IPS DF 4.7 (cell line): ENCODE results near the gene TANK.
"Not testable (repeated sequence)": the region's sequence is repeated elsewhere in the genome, so short reads cannot be mapped to it uniquely, and the experiment has no call there.

Experiments used
- DNase-seq: peaks from one replicate; pipeline ENCODE4 v3.0.0-alpha.2; 2013; ENCODE audit warnings: low spot score; ENCODE audit errors: extremely low read depth

TANK gene

DNA sequence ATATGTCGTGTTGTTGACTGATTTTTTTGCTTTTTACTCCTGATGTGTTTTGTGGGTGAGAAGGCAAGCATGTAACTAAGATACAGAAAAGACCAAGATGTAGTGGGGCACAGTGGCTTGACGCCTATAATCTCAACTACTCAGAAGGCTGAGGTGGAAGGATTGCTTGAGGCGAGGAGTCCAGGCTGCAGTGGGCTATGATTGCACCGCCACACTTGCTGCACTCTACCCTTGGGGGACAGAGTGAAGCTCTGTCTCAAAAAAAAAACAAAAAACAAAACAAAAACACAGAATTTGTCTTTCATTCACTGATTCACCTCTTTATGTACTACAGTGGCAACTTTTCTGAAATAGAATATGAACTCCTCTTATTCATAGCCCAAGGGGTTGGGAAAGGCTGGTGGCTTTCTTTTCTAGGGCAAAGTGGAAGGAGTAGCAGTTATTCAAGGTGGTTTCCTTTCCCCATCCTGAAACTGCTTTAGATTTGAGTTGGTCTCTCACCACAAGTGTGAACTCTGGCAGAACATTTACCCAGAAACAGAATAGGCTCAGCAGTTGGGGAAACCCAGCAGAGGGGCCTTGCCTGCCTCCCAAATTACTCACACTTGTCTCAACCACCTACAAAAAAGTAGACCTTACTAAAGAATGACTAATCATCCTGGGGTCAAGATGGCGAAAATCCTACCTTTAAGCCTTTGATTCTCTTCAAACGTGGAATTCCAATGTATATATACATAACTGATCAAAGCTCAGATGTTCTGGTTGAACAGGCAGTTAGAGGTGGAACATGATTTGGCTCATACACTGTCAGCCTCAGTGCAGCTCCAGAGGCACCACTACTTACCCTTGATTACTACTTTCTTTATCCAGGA lies 6.5 kb downstream of the TANK start:
- no peak for DNase-seq

DNA sequence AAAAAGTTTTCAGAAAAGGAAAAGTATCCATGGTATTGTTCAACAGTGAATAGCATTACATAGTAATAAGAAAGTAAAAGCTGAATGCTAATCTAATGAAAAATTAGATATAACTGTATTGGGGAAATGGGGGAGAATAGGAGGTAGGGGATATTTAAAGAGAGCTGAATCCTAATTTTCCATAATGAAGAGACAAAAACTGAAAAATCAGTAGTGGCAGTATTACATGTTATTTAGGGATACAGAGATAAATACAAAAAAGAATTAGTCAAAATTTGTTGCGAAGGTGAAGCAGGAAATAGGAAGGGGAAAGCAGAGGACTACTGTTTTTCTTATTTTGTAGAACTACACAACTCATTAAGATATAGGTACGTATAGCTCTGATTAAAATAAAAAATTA lies 9.1 kb downstream of the TANK start:
- no peak for DNase-seq

DNA sequence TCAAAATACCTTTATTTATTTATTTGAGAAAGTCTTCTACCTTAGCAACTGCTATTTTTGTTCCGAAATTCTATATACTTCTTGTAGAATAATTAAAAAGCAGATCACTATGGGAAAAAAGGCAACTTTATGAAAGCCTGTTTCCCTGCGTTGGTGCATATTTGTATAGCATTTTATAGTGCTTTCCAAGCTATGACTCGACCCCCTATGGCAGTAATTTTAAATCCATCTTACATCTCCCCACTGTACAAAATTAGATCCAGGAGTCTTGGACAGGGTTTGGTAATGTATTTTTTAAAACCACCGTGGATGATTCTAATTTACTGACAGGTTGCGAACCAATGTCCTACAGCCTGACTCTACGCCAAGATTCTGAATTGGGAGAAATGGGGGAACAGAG lies 10.1 kb downstream of the TANK start:
- no peak for DNase-seq

DNA sequence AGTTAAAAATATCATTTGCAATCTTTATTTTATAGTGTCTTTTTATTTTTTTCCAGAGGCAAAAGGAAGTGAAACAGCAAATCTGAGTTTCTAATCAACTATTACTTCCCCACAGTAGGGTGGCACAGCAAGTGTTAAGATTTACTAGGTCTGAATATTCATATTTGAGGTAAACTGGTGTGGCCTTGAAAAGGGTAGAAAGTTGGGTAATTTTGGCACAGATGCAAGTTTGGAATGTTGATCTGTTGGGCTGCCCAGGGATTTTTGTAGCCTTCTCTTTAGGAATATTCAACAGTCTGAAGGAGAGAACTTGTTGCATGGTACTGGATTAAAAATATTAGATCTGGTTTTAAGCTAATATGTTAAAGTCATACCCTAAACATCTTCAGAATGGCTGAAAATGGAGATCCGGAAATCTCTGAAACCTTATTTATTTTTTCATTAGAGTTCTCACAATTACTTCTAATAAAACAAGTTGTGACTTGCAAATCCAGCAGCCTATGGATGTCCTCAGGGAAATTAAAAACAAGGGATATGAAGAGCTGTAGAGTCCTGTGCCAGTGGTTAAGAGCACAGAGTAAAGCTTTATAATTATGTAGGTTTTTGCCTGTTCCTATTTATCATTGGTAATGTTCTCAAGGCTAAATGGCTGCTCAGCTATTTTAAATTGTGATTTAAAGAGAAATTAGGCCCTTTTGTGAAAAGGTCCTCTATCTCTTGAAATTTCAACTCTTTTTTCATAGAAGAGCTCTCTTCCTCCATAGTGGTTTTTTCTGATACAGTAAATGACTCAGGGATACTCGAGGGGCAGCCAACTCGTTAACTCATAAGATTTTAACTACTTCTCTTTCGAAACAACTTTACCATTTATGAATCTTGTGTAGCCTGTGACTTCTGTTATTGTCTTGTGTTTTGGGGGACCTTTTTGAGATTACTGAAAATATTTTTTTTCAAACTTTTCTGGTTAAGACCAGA lies 11.0 kb downstream of the TANK start:
- no peak for DNase-seq

DNA sequence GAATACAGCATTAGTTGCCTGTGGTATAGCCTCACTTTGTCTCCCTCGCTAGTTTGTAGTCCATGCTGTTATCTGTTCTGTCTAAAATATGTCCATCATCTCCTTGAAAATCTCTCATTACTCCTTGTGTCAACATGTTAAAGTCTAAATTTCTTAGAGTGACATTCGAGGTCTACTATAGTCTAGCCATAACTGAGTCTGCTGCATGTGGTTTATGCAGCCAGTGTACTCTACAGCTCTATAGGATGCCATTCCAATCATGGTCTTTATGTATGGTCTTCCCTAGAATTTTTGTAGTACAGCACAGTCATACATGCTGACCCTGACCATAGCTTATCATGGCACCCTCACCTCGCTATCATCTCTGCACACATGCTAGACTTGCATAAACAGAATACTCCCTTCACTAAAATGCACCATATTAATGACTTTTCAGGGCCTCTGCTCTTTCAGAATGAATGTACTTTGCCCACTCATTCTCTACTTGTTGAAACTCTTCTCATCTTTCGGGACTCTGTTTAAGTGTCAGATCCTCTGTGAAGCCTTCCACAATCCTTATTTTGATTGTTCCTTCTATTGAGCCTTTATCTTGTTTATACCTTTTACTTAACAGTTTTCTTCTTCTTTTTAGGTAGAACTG lies 12.8 kb downstream of the TANK start:
- DNase-seq, result no peak

DNA sequence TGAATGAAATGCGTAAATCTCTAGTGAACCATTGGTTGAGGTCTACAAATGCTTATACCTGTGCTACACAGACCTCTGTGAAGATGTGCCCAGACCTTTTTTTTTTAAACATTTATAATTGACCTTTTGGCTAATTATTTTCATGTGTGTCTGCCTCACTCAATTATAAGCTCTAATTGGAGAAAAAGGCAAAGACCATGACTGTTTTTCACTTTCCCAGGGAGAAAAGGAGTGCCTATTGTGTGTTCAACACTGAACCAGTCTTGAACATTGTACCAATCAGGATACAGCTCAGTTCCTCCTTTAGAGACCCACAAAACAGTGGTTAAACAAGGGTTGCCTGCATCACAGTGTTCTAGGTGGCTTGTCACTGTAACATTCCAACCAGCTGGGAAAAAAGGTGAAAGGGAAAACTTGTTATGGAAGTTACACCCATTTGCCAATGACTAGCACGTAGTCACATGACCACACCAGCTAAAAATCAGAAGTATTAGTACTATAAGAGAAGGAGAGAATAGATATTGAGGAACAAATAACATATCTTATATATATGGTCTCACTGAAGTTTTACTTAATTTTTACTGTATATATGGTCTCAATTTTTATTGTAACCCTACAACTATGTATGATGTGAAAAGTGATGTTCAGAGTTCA lies 13.4 kb downstream of the TANK start:
- DNase-seq, result no peak

DNA sequence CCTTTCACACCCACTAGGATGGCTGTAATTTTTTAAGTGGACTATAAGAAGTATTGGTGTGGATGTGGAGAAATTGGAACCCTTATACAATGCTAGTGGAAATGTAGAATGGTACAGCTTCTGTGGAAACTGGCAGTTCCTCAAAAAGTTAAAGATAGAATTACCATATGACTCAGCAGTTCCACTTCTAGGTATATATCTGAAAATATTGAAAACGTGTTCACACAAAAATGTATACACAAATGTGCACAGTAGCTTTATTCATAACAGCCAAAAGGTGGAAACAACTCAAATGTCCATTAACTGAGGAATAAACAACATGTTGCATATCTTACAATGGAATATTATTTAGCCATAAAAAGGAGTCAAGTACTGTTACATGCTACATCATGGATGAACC lies 17.7 kb downstream of the TANK start:
- DNase-seq, result no peak

DNA sequence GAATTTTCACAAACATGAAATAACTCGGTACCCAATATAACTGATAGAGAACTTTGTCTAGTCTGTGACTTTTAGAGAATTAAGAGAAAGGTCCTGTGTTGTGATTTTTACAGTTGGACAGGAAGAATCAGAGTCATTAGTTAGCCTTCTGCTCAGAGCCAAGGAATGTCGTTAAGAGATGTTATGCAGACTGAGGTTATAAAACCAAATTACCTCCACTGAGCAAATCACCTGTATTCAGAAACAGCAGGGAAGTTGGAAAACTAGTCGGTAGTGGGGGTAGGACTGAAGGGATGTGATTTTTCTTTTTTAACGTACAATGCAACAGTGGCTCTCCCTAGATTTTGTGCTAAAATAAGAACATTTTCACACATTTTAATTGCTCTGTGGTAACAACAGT lies 18.5 kb downstream of the TANK start:
- DNase-seq, result no peak

DNA sequence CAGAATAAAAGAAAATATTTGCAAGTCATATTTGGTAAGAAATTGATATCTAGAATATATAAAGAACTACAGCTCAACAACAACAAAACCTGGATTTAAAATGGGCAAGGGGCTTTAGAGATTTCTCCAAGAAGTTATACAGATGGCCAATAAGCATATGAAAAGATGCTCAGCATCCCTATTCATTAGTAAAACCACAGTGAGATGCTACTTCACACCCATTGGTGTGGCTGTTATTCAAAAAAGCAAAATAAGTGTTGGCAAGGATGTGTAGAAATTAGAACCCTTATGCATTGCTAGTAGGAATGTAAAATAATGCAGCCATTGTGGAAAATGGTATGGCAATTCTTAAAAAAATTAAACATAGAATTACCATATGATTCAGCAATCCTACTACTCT lies 29.8 kb downstream of the TANK start:
- DNase-seq, result no peak

DNA sequence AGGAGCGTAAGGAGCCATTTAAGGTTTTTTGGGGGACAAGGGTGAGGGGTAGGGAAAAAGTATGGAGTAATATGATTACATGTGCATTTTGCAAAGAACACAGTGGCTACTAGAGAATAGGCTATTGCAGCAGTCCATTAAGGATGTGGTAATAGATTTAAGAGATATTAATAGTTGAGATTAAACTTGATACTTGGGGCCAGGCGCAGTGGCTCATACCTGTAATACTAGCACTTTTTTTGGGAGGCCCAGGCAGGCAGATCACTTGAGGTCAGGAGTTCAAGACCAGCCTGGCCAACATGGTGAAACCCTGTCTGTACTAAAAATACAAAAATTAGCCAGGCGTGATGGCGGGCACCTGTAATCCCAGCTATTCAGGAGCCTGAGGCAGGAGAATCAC lies 35.4 kb downstream of the TANK start:
- DNase-seq, result not testable (repeated sequence)

DNA sequence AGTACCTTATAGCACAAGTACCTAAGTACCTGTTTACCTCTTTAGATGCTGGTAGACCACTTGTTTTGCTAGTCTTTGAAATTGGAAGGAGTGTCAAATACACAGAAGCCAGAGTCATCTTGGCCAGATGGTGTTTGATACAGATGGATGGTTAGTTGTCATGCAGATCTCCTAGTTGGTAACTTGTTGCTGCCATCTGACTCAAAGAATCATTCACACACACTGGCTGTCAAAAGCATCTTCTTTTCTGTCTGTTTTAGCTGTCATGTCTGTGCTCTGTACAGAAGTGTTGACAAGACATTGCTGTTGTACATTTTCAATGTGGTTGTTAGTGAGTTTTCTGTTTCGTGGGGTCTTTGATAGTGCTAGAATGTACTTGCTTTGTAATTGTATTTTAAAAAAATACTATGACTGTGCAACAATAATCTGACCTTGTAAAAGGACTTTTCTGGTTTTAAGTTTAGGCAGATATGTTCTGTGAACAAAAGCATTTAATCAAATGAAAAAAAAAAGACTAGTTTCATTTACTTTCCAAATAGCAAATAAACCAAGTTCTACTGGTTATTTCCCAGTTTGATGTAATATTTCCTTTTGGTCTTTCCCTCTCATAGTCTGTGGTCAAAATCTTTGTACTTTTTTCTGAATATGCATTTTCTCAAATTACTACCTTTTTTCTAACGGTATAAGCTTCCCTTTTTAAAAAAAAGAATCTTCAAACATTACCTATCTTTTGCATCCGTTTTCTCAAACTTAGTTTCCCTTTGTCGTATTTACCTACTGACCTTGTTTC lies 39.9 kb downstream of the TANK start:
- no peak for DNase-seq

DNA sequence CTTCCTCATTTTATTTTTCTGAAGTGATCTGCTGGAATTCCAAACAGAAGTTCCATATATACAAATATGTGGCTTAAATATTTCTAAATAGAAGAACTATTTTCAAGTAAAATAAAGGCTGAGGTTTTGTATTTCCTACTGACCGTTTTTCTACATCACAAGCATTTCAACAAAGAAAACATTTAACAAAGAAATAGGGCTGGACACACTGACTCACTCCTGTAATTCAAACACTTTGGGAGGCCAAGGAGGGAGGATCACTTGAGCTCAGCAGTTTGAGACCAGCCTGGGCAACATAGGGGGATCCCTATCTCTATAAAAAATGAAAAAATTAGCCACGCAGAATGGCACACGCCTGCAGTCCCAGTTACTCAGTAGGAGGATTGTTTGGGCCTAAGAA lies 44.6 kb downstream of the TANK start:
- no peak for DNase-seq

DNA sequence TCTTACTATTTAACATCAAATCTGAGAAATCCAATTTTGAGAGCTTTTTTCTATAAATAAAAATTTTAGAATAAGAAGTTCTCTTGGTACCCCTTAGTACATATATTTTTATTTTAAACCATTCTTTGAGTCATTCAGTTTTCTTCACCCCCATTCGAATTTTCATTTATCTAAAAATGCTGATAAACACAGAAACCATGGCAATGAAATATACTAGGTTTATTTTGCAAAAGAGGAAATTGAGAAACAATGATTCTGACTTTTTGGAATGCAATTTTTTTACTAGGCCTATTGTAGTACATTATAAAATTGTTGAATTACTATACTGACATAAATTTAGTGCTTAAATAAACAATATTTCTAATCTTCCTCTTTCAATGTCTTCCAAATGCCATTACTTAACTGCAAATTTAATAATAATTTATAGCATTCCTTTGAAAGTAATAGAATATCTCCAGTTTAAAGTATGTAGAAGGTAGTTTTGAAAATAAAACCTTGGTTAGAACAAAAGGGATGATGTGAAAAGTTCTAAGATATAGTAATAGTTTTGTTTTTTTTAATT lies 46.3 kb downstream of the TANK start:
- no peak for DNase-seq

DNA sequence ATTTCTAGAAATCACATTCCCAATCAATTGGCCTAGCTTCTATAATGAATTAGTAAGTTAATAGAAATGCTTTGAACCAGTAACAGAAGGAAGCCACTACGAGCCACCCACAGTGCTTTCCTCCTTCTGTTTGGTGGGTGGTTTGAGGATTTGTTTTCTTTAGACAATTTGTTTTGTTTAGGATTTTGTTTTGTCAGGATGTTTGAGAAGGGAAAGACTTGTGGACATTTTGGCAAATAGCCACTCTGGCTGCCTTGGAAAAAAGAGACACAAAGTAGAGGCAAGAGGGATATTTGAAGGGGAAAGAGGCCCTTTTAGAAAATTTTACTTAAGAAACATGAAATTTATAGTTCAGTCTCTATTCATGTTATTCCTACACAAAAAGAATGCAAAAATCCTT lies 47.7 kb downstream of the TANK start:
- DNase-seq, result no peak

DNA sequence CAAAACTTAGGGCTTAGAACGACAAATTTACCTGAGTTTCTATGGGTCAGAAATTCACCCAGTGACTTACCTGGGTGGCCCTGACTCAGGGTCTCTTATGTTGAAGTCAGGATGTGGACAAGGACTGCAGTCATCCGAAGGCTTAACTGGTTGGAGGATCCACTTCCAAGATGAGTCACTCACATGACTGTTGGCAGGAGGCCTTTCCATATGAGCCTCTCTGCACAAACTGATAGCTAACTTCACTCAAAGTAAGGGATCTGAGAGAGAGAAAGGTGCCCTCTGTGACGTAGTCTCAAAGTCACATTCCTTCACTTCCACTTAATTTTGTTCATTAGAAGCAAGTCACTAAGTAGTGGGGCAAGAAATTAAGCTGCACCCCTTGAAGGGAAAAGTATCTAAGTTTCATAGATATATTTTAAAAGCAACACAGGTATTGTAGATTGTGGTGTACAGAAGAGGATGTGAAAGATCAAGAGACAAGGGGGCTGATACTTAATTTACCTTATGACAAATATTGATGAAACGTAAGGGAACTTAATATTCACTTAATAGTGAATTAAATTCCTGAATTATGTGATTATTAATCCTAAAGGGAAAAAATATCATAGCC lies 48.4 kb downstream of the TANK start:
- DNase-seq, result no peak

DNA sequence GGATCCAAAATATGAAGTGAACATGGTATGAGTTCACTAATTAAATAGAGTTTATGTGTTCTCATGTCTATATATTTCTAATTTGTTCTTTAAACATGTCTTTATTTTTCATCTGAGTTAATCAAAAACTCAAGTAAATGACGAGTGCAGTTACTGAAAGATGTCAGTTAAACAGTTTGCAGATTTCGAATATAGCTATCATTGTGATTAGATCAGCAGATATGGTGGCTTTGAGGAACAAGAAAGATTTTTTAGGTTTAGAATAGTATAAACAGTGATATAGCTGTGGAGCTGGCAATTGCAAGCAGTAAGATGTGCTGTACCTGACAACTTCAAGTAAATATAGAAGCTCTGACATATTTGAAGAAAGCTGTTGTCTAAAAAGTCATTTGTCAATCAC lies 49.7 kb downstream of the TANK start:
- no peak for DNase-seq

DNA sequence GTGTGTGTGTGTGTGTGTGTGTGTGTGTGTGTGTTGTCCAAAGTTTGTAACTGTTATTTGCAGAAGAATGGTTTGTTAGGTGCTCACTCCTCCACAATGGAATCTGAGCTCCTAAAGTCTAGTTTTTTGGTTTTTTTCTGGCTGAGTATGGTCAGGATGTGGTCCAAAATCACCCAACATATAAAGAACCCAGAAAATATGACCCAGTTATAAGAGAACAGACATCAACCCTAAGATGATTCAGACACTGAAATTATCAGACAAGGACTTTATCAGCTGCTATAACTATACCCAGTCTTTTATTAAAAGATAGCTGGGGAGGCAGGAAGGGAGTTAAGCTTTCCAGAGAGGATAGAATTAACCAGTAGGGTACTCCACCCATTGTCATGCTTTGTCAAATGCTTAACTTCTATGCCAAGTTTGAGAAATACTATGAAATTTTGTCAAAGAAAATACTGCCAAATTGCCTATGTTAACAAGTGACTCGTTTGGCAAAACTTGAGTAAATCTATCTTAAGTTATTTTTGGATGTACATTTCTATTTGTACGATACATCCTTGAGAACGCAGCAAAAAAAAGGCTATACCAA lies 57.5 kb downstream of the TANK start:
- no peak for DNase-seq

DNA sequence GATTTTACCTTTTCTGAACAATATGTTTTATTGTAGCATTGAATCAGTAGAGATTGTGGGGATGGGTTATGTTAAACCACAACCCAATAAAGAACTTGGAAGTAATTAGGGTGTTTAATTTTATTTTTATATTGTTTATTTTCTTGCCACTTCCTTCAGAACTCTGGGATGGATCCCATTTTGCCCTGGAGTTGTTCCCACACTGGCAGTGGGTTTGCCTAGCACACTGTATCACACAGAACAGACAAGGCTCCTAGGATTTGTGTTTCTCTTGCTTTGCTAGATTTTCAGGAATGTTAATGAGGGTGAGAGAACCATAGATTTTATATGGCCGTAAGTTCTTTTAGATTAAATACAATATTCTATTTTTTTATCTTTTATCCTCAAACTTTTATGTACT lies 59.0 kb downstream of the TANK start:
- no peak for DNase-seq

DNA sequence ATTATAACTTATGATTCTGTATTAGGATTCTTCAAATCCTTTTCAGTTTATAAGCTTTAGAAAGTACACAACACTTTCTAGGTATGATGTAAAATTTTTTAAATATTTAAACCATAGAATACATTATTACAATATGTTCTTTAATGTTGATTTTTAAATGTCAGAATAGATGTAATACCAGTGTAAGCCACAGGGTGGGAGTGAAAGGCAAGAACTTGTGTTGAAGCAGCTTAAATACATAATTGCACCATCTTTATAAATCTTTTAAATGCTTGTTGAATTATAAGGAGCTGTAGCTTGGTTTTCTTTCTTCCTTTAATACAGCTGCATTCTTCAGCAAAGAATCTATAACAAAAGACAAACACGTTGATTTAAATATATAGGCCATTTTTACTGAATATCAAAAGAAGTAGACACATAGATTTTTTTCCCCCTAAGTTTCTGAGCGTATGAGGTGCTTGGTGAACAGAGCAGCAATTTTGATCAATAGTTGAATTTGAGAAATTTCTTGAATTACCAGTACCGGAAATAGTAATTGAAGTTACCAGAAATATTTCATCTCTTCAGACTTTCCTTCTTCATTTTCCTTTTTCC lies 63.0 kb downstream of the TANK start:
- DNase-seq, result no peak
